Calu3 (cell line): ENCODE measurements around the gene MIA3. TPM values are rescaled to one million over a fixed set of nuclear protein-coding genes. Genes with fewer than 3 reads are reported as not detected.
A peak's percentile ranks its signal among the peaks of the same experiment; 100 is the strongest.

Source experiments
- BruUV-seq: library from RNA; stranded (reverse); fragments of 400-500 nt; replicated peaks from 2 replicates; lab custom pipeline; 2021; lab: Mats Ljungman, UMichigan
- CTCF ChIA-PET: fragments of 300-600 bp; sonication (Branson Sonifier 250); formaldehyde crosslinking; loops from one replicate; lab custom pipeline; 2022; ENCODE audit warnings: antibody characterized with exemption; lab: Charles Lee
- DNase-seq: peaks from one replicate; pipeline ENCODE4 v3.0.0; 2022
- H3K27ac Mint-ChIP-seq: one replicate; pipeline ENCODE4 v1.8.0; 2022; ENCODE audit warnings: mixed read lengths; ENCODE audit not compliant: unreplicated experiment
- H3K27me3 Mint-ChIP-seq: one replicate; pipeline ENCODE4 v1.8.0; 2022; ENCODE audit warnings: mixed read lengths; ENCODE audit not compliant: unreplicated experiment
- H3K36me3 Mint-ChIP-seq: one replicate; pipeline ENCODE4 v1.8.0; 2022; ENCODE audit warnings: mild to moderate bottlenecking, moderate library complexity, mixed read lengths; ENCODE audit not compliant: insufficient read depth, unreplicated experiment
- H3K4me1 Mint-ChIP-seq: one replicate; pipeline ENCODE4 v1.8.0; 2022; ENCODE audit warnings: mild to moderate bottlenecking, low read depth, mixed read lengths; ENCODE audit not compliant: unreplicated experiment
- H3K4me3 Mint-ChIP-seq: one replicate; pipeline ENCODE4 v1.8.0; 2022; ENCODE audit warnings: mild to moderate bottlenecking, low read depth, moderate library complexity, mixed read lengths; ENCODE audit not compliant: unreplicated experiment
- H3K9me3 Mint-ChIP-seq: one replicate; pipeline ENCODE4 v1.8.0; 2022; ENCODE audit warnings: low read depth, mixed read lengths; ENCODE audit not compliant: unreplicated experiment
- CTCF ChIP-seq: fragments of 200-600 bp; IDR thresholded peaks from one replicate; pipeline ENCODE4 v1.8.0; 2022; ENCODE audit warnings: antibody characterized with exemption; ENCODE audit not compliant: unreplicated experiment
- intact Hi-C: fragments of 100-400 bp; cut with micrococcal nuclease; formaldehyde crosslinking; loops from one replicate; pipeline ENCODE4 v1.10.0; 2022; ENCODE audit not compliant: unreplicated experiment
- total RNA-seq: library from RNA; stranded (reverse); gene quantifications from 2 replicates; pipeline ENCODE4 v1.2.3, GENCODE V29; 2022

The MIA3 gene
- total RNA-seq, 1 experiment from 2014 or later: 72.6 TPM

- no TSS peak for BruUV-seq
- Mint-ChIP-seq H3K36me3 (no peaks in the 10 kb centered on the region), H3K4me1 (peaks cover 3% of the 10 kb centered on the region), H3K9me3 (no peaks in the 10 kb centered on the region), H3K27me3 (no peaks in the 10 kb centered on the region), H3K4me3 (no peak overlapping the region), H3K27ac (no peak overlapping the region)
- TF ChIP-seq CTCF: no peak
- CTCF ChIA-PET: no interaction called here
- intact Hi-C loops: no loop called here
- DNase-seq: no peak
These were observed 86.4 kb downstream of the MIA3 start for GRCh38 chr1:222704260-222704659.

GRCh38 chr1:222706815-222707214 lies 88.9 kb downstream of the MIA3 start:
- H3K36me3 Mint-ChIP-seq: peaks cover 15% of the 10 kb centered on the region
- peaks cover 20% of the 10 kb centered on the region for H3K4me1 Mint-ChIP-seq
- no TSS peak for BruUV-seq
- DNase-seq: no peak
- H3K4me3 Mint-ChIP-seq: no peak overlapping the region
- H3K9me3 Mint-ChIP-seq: no peaks in the 10 kb centered on the region
- H3K27me3 Mint-ChIP-seq: no peaks in the 10 kb centered on the region
- H3K27ac Mint-ChIP-seq: no peak overlapping the region
- CTCF ChIA-PET: no interaction called here
- no peak for TF ChIP-seq CTCF
- intact Hi-C loops: no loop called here

- no peak overlapping the region for H3K4me3 Mint-ChIP-seq
- intact Hi-C loops: loop anchor here (10.0 kb wide), 1 partner anchor 245 kb away; no protein-coding TSS in a partner anchor
- no peaks in the 10 kb centered on the region for H3K9me3 Mint-ChIP-seq
- no peak for TF ChIP-seq CTCF
- no peak overlapping the region for H3K27ac Mint-ChIP-seq
- CTCF ChIA-PET: interaction anchor here (0.7 kb wide), 1 partner anchor 157 kb away, joined by 3 read pairs; no protein-coding TSS in a partner anchor
- peaks cover 26% of the 10 kb centered on the region for H3K4me1 Mint-ChIP-seq
- no peaks in the 10 kb centered on the region for H3K27me3 Mint-ChIP-seq
- no peak for DNase-seq
- no TSS peak for BruUV-seq
- peaks cover 41% of the 10 kb centered on the region for H3K36me3 Mint-ChIP-seq
These were observed 91.8 kb downstream of the MIA3 start for GRCh38 chr1:222709700-222710153.

GRCh38 chr1:222711319-222712252 lies 93.7 kb downstream of the MIA3 start:
- CTCF ChIA-PET: no interaction called here
- TF ChIP-seq CTCF: no peak
- TSS peak; percentile 63 for BruUV-seq

More at GRCh38 chr1:222711319-222712252, 93.7 kb downstream of the MIA3 start:
- no peaks in the 10 kb centered on the region for H3K9me3 Mint-ChIP-seq
- H3K4me1 Mint-ChIP-seq: peaks cover 26% of the 10 kb centered on the region
- H3K36me3 Mint-ChIP-seq: peaks cover 44% of the 10 kb centered on the region
- intact Hi-C loops: loop anchor here (10.0 kb wide), 1 partner anchor 247 kb away; no protein-coding TSS in a partner anchor
- H3K27ac Mint-ChIP-seq: peak overlapping the region; percentile 81
- H3K27me3 Mint-ChIP-seq: no peaks in the 10 kb centered on the region
- DNase-seq: peak; percentile 60
- H3K4me3 Mint-ChIP-seq: peak overlapping the region; percentile 93
